Activated CD4-positive, alpha-beta T cell treated with anti-CD3 and anti-CD28 coated beads for 48 hours (primary cell): ENCODE data around the gene TGFBR3L.
"Not testable (repeated sequence)": the region's sequence is repeated elsewhere in the genome, so short reads cannot be mapped to it uniquely, and the experiment has no call there.

Experiments used
- DNase-seq: peaks from one replicate; pipeline ENCODE4 v3.0.0-alpha.2; 2020

TGFBR3L gene

DNA sequence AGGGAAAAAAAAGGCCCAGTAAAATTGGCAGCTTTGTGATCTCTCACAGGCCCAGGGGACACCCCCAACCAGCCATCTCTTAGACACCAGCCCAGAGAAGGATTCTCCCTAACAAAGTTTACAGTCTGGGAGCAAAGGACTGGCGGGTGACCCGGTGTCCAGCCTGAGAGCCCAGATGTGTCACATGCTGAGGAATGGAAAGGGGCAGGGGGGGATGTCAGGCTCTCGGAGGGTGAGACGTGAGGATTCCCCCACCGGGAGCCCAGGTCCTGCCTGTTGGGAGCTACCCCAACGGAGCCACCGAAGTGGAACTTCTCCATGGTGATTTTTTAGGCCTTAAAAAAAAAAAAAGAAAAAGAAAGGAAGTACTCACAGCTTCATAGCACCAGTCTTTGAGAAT is 16.1 kb downstream of the TGFBR3L start:
- no peak for DNase-seq

DNA sequence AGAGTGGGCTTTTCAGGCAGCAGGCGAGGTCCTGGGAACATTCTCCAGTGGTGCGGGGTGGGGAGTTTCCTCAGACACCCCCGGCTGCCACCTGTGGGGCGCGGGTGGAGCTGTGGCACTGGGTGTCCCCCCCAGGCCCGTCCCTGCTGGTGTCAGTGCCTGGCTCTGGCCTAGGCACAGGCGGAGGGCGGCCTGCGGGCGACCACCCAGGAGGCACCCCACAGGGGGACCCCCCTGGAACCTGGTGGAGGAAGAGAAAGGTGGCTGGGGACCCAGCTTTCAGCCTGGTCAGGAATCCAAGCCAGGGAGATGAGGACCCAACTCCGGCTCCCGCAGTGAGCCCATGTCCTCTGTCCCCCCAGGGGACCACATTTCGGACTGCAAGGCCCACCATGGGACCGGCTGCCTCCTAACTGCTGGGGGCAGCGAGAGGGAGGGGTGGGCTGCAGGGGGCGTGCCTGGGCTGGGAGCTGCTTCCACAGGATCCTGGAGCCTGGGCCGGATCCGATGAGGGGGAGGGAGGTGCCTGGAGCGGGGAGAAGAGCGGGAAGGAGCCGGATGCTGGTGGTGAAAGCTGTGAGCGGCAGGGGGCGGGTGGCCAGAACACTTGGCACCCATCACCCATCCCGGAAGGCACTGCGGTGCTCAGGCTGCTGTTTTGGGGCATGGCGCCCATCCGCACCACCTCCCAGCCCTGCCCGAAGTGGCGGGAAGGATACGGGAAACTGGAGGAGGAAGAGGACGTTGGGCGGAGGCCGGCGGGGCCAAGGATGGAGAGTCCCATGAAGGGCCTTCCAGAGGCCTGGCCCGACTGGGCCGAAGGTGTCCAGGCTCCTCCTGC is 16.8 kb downstream of the TGFBR3L start:
- no peak for DNase-seq

DNA sequence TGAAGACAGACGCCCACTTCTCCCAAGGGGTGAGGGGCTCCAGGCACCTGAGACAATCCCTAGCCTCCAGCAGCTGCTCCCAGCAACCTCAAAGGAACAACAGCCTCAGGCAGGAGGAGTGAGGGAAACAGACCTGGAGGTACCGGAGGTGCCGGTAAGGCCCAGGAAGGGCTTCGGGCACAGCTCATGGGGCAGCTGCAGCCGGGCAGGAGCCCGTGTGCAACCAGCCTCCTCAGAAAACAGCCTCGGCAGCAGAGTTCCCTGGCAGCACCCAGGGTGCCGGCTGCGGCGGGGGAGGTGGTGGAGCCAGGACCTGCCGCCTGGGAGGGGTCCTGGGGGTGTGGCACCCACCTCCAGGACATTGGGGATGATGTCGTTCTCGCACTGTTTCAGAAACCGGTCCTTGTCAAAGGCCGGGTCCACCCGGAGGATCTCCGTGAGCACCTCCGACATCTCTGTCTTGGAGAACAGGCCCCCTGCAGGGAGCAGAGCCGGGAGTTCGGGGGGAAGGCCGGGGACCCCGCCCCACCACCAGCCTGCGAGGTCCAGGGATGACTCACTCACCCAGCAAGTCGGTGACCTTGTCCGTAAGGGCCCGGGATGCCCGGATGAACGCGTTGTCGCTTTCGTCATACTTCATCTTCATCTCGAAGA is 17.8 kb downstream of the TGFBR3L start:
- DNase-seq = no peak

DNA sequence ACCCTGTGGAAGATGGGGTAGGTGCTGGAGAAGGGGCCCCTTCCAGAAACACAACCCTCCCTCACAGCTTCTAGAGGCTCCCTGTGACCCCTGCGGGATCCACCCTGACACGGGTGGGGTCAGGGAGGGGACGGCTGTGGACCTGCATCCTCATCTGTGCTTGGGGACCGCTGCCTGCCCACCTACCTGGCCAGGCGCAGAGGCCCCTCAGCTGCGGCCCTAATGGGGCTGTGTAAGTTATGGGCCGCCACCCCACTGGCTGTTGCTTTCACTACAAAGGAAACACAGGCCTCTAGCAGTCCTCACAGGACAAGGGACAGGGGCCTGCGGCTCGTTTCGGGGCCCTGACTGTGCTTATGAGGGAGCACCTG is 18.3 kb downstream of the TGFBR3L start:
- no peak for DNase-seq

DNA sequence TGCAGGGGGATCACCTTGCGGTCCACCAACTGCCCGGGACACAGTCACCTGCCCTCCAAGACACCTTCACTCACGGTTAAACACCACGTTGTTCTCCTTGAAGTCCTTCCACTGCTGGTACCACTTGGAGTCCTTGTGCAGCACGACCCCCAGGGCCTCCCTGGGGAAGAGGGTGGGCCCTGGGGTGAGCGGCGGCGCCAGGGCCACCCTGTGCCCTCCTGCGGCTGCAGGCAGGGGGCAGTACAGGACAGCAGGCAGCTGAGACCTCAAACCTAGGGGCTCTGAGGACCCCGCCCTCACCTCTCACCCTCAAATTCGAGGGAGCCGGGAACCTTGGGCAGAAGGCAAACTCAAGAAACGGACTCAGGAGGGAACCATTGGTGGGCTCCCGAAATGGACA is 18.8 kb downstream of the TGFBR3L start:
- DNase-seq = no peak

DNA sequence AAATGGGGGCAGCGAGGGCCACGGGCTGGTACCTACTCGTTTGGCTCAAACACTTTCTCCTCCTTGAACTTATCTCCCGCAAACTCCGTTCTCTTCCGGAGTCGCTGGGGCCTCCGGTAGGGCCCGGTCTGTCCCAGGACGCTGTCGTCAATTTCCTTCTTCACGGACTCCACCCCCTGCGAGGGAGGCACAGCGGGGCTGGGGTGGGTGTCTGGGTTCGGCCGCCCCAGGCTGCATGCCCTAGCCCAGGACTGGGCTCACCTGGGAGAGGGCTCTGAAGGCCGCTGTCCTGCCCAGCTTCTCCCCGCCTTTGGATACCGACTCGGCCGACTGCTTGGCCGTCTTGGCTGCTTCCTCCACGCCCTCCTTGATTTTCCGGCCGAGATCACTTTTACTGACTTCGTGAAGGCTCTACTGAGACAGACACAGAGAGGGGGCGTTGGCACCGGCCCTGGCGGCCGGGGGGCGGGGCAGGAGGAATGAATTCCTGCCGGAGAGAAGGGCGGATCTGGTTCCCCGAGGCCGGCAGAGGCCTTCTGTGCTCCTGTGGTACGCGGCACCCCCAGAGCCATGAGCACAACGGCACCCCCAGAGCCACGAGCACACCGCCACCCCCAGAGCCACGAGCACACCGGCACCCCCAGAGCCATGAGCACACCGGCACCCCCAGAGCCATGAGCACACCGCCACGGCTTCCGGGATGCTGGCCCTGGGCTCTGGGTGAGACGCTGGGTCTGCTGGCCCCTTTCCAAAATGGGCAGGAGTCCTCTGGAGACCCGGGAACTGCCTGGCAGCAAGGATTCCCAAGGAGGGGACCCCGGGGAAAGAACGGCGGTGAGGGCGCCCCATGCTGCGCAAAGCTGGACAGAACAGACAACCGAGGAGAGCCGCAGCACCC is 19.4 kb downstream of the TGFBR3L start:
- DNase-seq = no peak

DNA sequence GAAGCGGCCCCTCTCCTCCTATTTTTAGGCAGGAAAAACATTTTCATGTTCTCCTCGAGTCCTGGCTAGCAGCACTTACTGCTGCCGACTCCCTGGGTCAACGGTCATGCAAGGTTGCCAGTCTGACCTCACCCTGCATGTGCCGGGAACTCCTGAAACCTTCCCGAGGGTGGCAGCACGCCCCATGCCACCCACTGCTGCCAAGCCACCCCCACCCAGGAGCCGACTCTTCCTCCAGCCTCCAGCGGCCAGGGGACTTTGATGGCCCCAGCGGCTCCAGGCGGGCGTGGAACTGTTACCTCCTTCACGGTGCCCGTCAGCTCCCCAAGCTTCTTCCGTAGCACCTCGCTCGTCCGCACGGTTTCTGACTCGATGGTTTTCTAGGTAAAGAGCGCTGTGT is 20.1 kb downstream of the TGFBR3L start:
- no peak for DNase-seq

DNA sequence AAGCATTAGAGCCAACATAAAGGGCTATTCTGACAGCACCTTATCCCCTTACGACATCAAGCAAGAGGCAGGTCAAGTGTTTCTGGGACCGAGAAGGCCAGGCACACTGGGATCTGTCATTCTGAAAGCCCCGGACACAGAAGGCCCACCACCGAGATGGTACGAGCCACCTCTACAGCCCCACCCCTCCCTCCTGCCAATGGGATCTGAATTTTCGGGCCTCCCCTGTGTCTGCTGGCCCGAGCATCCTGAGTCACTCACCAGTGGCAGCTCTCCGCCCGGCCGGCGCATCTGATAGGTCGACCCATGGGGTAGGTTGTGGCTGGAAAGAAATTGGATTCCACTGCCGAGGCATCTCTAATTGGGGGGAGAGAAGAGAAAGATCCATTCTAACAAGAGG is 26.2 kb downstream of the TGFBR3L start:
- DNase-seq = no peak

DNA sequence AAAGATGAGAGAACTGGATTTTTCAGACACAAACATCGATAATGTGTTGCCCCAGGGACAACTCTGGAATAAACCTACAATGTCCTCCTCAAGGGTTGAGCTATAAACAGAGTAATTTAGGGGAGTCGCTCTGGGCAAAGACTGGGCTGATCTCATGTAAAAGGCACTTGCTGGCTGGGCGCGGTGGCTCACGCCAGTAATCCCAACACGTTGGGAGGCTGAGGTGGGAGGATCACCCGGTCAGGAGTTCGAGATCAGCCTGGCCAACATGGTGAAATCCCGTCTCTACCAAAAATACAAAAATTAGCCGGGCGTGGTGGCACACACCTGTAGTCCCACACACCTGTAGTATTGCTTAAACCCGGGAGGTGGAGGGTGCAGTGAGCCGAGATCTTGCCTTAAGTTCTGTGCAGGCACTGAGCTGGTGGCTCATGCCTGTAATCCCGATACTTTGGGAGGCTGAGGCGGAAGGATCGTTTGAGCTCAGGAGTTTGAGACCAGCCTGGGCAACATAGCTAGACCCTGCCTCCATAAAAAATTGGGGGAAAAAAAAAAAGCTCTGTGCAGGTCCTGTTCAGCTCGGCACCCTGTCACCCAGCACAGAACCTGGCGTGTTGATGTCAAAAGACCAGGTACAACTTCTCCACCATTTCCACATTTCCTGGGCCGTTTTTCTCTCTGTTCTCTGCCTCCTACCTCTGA is 27.4 kb downstream of the TGFBR3L start:
- no peak for DNase-seq

DNA sequence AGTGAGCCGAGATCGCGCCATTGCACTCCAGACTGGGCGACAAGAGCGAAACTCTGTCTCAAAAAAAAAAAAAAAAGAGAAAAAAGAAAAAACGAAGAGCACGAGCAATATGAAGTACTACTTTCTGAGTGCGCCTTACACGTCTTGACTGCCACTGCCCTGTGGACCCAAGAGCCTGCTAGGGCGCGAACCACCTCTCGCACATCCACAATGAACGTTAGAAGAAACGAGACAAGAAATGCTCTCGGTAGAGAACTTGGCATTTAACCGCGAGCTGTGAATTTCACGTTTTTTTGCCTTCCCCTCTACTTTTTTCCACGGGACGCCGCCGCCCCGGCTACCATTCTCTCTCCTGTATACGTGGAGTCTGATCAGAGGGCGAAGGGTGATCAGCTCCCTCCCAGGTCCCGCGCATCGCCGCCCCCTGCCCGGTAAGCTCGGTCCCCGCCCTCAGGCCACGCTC is 28.4 kb downstream of the TGFBR3L start:
- no peak for DNase-seq

DNA sequence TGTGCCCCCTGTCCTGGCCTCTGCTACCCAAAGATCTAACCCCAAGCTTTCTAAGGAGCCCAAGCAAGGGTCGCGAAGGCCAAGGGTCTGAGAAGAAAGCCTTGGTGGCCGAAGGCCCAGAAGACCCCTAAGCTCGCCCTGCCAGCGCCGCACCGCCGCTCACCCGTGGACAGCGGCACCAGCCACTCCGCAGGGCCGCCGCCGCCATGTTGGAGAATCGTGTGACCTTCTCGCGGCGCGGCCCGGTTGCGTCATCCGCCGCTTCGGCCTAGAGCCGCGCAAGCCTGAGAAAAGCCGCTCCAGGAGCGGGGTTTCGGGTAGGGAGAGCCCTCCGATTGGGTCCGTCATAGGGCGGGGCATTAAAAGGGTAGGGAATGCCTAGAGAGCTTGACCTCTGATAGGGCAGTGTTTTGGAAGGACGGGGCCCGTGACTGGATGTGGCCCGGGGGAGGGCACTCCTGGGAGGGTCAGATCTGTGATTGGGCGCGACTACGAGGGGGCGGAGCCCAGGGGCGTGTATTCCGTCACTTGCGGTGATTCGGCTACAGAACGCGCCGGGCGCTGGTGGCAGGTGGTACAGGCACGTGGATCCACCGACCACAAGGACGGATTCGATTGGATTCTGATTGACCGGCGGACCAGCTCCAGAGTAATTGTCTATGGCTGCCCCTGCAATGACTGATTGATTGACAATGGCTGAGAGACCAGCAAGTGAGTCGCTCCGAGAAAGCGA is 29.0 kb downstream of the TGFBR3L start, which contains the start of gene TIMM44:
TIMM44 (minus strand) TSS at position 223 of the 733 bp plus-strand sequence; CDS start at position 208, 15 bp downstream.
- DNase-seq = peak; percentile 99

DNA sequence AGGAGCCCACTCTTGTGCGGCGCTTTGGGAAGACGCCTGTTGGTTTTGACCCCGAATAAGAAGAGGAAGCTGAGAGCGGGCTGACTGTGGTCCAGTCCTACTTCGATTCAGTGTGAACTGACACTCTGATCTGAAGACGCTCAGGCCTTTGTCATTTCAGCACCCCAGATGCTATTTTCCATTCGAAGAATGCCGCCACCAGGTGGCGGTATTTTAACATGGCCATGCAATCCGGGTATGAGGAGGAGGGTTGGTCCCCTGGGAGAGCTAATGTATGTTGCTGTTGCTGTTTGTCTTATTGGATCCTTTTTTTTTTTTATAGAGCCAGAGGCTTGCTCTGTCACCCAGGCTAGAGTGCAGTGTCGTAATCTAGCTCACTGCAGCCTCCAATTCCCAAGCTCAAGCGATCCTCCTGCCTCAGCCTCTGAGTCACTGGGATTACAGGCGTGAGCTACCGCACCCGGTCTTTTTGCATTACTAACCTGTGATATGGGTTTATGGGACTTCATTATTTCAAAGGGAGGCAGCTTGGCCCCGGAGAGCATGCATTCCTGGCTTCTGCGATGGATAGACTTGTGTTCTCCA is 29.6 kb downstream of the TGFBR3L start:
- peak; percentile 91 for DNase-seq

DNA sequence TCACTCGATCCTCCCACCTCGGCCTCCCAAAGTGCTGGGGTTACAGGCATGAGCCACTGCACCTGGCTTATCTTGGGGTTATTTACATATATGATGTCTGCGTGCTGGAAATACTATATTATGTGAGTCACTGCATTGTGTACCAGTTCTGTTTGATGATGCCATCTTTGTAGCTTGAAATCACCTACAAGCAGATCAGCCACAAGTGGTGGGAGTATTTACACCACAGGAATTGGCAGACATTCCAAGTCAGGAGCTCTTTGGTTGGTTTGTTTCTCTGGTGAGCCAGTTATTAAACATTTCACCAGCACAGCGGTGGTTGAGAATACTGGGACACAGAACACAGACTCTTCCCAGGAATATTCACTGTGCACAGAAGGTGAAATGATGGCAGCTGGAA is 33.3 kb downstream of the TGFBR3L start:
- no peak for DNase-seq

DNA sequence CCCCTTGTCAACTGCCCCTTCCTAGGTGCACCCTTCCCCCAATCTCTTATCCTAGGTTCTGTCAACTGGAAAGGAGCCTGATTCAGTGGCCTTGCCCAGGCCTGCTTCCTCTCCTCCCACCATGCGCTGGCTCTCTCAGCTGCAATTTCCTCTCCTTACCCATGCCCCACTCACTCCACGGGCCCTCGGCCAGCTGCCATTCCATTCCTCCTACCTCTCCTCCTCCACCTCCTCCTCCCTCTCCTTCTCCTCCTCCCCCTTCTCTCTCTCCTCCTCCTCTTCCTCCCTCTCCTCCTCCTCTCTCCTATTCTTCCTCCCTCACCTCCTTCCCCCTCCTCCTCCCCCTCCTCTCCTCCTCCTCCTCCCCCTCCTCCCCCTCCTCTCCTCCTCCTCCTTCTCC is 38.4 kb downstream of the TGFBR3L start:
- no peak for DNase-seq

DNA sequence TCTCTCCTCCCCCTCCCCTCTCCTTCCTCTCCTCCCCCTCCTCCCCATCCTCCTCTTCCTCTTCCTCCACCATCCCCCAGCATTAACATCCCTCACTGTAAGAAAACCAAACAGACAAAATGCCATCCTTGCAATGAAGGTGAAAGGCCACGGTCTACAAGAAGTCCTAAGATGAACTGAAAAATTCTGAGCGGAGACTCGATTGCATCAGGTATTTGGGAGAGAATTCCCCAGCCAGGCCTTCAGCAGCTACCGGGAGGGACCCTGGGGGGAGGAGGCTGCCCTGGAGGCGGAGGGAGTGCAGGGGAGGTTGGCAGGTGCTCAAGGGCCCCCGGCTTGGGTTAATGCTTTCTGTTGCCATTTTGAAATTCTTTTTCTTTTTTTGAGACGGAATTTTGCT is 38.9 kb downstream of the TGFBR3L start:
- DNase-seq = no peak

DNA sequence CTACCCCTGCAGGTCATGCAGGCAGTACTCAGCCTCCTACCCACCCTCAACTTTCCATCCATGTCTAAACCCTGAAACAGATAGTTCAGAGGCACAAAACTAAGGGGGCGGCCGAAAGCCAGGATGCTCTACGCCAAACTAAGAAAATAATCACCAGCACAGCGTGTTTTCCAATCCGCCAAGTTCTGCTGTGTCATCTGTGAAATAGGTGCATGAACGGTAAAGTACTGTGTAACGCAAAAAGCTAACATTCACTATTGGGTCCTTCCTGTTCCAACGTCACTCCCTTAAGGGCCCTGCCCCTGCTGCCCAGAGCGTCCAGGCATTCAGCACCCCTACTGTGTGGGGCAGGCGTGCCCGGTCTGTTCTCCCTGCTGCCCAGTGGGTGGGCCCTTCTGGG is 41.1 kb downstream of the TGFBR3L start:
- no peak for DNase-seq

DNA sequence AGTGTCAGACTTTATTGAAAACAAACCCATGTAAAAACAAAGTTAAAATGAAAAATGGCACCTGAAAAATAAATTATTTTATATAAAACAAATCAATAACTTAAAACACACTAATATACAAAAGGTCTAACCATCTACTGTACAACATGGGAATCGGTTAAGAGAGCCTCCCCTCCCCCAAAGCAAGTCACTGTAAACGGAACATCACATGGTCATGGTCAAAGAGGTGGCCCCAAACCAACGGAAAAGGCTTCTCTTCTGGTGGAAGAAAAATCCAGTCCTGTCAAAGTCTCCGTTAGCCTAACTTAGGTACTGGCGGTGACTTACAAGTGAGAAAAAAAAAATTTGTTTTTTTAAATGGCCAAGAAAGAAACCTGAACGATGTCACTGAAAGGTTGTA is 44.6 kb downstream of the TGFBR3L start:
- no peak for DNase-seq

DNA sequence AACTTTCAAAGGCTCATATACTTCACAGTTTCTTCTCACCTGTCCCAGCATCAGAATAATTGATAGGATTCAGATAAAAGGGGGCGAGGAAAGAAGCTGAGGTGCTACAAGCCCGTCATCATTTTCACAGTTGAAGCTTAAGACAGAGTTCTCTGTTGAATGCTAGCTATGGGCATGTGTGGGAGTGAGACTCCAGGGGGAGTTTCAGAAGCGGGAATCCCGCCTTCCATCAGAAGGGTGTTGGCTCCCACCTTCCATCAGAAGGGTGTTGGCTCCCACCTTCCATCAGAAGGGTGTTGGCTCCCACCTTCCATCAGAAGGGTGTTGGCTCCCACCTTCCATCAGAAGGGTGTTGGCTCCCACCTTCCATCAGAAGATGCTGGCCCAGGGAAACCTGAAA is 46.5 kb downstream of the TGFBR3L start:
- DNase-seq = not testable (repeated sequence)

DNA sequence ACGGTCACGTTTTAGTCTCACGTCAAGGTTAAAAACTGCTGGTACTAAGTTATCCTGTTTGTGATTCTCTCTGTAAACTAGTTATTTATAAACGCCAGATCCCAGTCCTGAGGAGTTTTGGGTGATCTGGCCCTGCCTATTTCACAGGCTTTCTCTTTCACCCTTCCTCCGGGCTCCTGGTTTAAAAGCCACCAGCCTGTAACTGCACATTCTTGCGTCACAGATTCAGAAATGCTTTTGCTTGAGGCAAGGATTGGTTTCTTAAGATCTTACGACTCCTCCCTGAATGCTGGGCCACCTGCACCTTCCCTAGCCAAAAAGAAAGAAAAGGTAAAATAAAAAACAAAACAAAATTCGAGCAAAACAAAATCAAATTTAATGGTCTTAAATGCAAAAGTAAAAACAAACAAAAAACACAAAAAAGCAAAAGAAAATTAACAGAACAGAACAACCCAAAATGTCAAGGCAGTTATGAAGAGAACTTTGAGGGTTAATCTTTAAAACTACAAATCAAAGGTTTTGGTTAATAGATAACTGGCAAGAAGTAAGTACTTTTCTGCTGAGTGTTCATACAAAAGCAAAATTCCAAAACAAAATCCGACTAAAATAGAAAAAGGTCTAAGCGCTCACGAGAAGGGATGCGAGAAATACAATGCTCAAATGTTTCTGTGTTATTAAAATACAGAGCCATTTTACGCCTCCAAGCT is 47.4 kb downstream of the TGFBR3L start:
- no peak for DNase-seq

DNA sequence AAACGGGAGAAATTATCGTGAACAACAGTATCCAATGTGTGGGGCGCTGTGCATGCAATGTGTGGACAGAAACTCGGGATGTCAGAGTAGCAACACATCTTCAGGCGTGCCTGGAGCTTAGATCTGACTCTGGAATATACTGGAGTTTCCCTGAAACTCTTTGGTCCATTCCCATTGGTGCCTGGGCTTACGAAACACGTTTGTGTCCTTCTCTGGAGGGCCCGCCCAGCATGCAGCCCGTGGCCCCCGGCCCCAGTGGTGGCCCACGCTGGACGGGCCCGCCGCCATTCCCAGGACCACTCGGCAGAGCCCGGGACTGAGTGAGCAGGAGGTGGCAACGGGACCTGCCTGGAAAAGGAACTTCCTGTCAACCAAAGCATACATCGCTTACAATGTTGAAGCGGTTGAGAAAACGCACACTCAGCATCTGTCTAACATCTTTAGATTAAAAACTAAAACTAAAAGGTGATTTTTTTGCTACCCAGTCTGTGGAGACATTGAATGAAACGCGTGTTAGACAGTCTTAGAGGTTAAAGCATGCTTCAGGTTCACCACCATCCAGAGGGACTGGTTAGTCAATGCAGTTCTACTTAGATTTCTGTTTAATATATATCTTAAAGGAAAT is 48.1 kb downstream of the TGFBR3L start:
- DNase-seq = no peak
